RWPE1 (cell line): ENCODE measurements around the gene WDFY4.
"Not testable (repeated sequence)": the region's sequence is repeated elsewhere in the genome, so short reads cannot be mapped to it uniquely, and the experiment has no call there.

ENCODE experiments used
- CTCF ChIA-PET: fragments of 350-600 bp; sonication (Branson Sonifier 250); formaldehyde crosslinking; extraction: SDS; loops from one replicate; lab custom pipeline; 2021; lab: Yijun Ruan, JAX
- POLR2A ChIA-PET: fragments of 400-600 bp; formaldehyde crosslinking; extraction: SDS; loops from one replicate; lab custom pipeline; 2020; ENCODE audit warnings: antibody characterized with exemption; ENCODE audit not compliant: low non-redundant PET; lab: Yijun Ruan, JAX
- DNase-seq: peaks from one replicate; pipeline ENCODE4 v3.0.0; 2012; ENCODE audit warnings: low spot score
- H3K27ac ChIP-seq: fragments of 450-650 bp; 2 replicates; pipeline ENCODE4 v1.5.1; 2017
- CTCF ChIP-seq: fragments of 450-650 bp; conservative IDR thresholded peaks from 2 replicates; pipeline ENCODE4 v1.5.1; 2017; ENCODE audit warnings: low read depth, mild to moderate bottlenecking

The WDFY4 gene

GRCh38 chr10:48638739-48639527 is 45.7 kb upstream of the WDFY4 start:
- no peak overlapping the region for H3K27ac ChIP-seq
- DNase-seq, result no peak
- CTCF ChIA-PET, result interaction anchor here (0.9 kb wide), 1 partner anchor 20 kb away, joined by 5 read pairs; no protein-coding TSS in a partner anchor
- POLR2A ChIA-PET, result no interaction called here
- TF ChIP-seq CTCF, result no peak

- CTCF ChIA-PET, result interaction anchor here (0.9 kb wide), 1 partner anchor 19 kb away, joined by 5 read pairs; no protein-coding TSS in a partner anchor
- POLR2A ChIA-PET, result no interaction called here
- DNase-seq, result no peak
- TF ChIP-seq CTCF, result no peak
- no peak overlapping the region for H3K27ac ChIP-seq
Observed at GRCh38 chr10:48639632-48640031, 45.0 kb upstream of the WDFY4 start.

GRCh38 chr10:48640326-48640725 is 44.3 kb upstream of the WDFY4 start:
- DNase-seq, result no peak
- TF ChIP-seq CTCF, result no peak
- POLR2A ChIA-PET, result no interaction called here
- H3K27ac ChIP-seq, result no peak overlapping the region
- CTCF ChIA-PET, result interaction anchor here (0.9 kb wide), 1 partner anchor 18 kb away, joined by 5 read pairs; no protein-coding TSS in a partner anchor

GRCh38 chr10:48641099-48641690 is 43.5 kb upstream of the WDFY4 start:
- H3K27ac ChIP-seq, CTCF ChIA-PET, DNase-seq, POLR2A ChIA-PET: not testable (repeated sequence)

GRCh38 chr10:48645600-48645999 is 39.1 kb upstream of the WDFY4 start:
- POLR2A ChIA-PET, result no interaction called here
- no peak overlapping the region for H3K27ac ChIP-seq
- no peak for TF ChIP-seq CTCF
- CTCF ChIA-PET, result no interaction called here
- no peak for DNase-seq

GRCh38 chr10:48647073-48647472 is 37.6 kb upstream of the WDFY4 start:
- CTCF ChIA-PET, H3K27ac ChIP-seq, POLR2A ChIA-PET, DNase-seq: not testable (repeated sequence)

GRCh38 chr10:48648172-48648942 is 36.3 kb upstream of the WDFY4 start:
- H3K27ac ChIP-seq, result no peak overlapping the region
- DNase-seq, result no peak
- ChIA-PET POLR2A (no interaction called here), CTCF (no interaction called here)
- no peak for TF ChIP-seq CTCF
